Measurements from ENCODE around the gene SYNDIG1. TPM values are rescaled to one million over a fixed set of nuclear protein-coding genes. Genes with fewer than 3 reads are reported as not detected.

Gene SYNDIG1
- total RNA-seq, 2 donors from 2014 or later: 0.73 to 4.5 TPM

DNA sequence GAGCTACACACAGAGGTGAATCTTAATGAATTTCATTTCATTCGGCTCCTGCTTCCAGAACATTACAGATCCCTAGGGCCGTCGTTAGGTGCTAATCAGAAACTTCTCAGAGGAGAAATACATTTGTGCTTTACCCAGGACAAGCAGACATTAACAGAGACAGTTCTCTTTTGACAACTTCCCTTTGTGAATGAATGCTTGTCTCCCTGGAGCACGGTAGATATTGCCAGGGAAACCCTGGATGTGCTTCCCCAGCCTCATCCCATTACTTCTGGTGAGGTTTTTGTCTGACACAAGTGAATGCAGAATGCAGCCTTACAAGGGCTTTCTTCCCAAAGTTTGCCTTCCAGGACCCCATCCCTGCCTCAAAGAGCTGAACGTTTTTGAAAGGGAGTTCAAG lies 105.4 kb downstream of the SYNDIG1 start:
- WGBS: 85% methylated on average over 5 of the region's 5 CpGs

DNA sequence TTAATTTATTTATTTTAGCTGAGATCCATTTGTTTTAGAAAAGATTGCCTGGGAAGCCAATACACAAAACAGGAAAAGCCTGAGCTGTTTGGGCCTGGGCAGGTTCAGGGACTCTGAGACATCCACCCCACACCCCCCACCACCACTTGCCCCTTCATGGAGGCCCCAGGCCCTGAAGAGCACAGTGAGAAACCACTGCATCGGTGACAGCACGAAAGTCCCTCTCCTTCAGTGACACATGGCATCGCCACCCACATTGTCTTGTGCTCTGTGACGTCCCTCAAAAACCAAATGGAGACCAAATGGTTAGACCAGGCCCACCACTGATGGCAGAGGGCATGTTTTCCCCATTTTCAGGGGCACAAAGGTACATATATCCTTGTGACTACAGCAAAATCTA lies 106.4 kb downstream of the SYNDIG1 start:
- TF ChIP-seq POLR2A (IDR thresholded peaks at IDR 0.05) (no peak), CTCF (IDR thresholded peaks at IDR 0.05) (no peak), POLR2AphosphoS5 (IDR thresholded peaks at IDR 0.05) (no peak)
- intact Hi-C loops (cut with DNase I): no loop called here
- WGBS: 85% methylated on average over 4 of the region's 4 CpGs

More for the DNA sequence above, 105.4 kb downstream of the SYNDIG1 start:
- Histone ChIP-seq H3K27ac (no peak overlapping the region), H3K4me1 (replicated peaks) (no peaks in the 10 kb centered on the region), H3K9me3 (no peaks in the 10 kb centered on the region), H3K27me3 (replicated peaks; ENCODE audit: insufficient read depth) (no peaks in the 10 kb centered on the region), H3K36me3 (no peaks in the 10 kb centered on the region), H3K4me3 (no peak overlapping the region)
- intact Hi-C loops (cut with DNase I): no loop called here
- no peak for DNase-seq (ENCODE audit: low spot score)
- TF ChIP-seq CTCF (IDR thresholded peaks at IDR 0.05): no peak
- no peak for TF ChIP-seq POLR2AphosphoS5 (IDR thresholded peaks at IDR 0.05)
- TF ChIP-seq POLR2A (IDR thresholded peaks at IDR 0.05): no peak

DNA sequence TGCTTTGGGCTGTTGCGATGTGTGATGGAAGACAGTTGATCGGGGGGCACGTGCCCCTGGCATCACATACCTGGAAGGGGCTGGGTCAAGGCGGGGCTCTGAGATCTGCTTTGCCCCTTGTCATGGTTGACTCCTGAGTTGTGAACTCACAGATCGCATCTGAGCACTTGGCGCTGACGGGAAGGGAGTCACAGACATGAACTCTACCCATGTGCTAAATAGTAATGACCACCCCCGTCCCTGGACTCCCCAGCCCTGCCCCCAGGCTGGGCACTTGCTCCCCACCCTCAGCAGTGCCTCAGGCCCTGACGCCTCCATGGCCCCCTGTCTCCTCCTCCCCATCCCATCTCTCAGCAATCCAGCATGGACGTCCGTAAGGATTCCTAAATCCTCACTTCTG lies 107.0 kb downstream of the SYNDIG1 start:
- Histone ChIP-seq H3K4me3 (no peak overlapping the region), H3K27ac (no peak overlapping the region), H3K36me3 (no peaks in the 10 kb centered on the region), H3K4me1 (replicated peaks) (no peaks in the 10 kb centered on the region), H3K27me3 (replicated peaks; ENCODE audit: insufficient read depth) (no peaks in the 10 kb centered on the region), H3K9me3 (no peaks in the 10 kb centered on the region)
- intact Hi-C loops (cut with DNase I): no loop called here
- TF ChIP-seq CTCF (IDR thresholded peaks at IDR 0.05) (no peak), POLR2A (IDR thresholded peaks at IDR 0.05) (no peak), POLR2AphosphoS5 (IDR thresholded peaks at IDR 0.05) (no peak)
- WGBS: 84% methylated on average over 11 of the region's 11 CpGs
- DNase-seq (ENCODE audit: low spot score): no peak

More for the DNA sequence above, 106.4 kb downstream of the SYNDIG1 start:
- Histone ChIP-seq H3K27ac (no peak overlapping the region), H3K9me3 (no peaks in the 10 kb centered on the region), H3K36me3 (no peaks in the 10 kb centered on the region), H3K4me1 (replicated peaks) (no peaks in the 10 kb centered on the region), H3K4me3 (no peak overlapping the region), H3K27me3 (replicated peaks; ENCODE audit: insufficient read depth) (no peaks in the 10 kb centered on the region)
- DNase-seq (ENCODE audit: low spot score): no peak

DNA sequence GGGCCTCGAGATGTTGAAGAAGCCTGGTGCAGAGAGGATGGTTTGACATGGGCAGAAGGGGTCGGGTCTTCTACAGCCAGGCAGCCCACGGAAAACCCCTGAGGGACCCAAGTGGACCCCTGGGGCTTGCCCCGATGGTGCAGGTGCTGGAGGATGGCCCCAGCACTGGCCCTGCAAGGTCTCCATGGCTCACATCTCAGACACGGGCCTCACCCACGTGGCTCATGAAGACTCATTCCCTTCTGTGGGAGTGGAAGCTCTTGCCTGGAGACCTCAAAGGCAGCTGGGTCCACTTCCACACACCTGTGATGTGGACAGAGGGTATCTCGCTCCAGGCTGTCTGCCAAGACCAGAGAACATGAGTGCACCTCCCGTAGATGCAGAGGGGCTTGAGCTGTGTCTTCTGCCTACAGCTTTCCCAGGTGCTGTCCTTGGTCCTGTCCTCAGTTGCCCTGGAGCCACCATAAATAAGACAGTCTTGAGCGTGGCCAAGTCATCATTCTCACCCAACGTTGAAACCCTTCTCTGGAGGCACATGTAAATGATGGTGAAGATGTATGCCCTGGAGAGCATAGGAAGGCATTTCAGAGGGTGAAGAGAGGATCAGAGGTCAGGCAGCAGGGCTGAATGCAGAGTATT lies 108.0 kb downstream of the SYNDIG1 start:
- H3K4me3 ChIP-seq: no peak overlapping the region
- H3K27me3 ChIP-seq (replicated peaks; ENCODE audit: insufficient read depth): no peaks in the 10 kb centered on the region
- no peaks in the 10 kb centered on the region for H3K9me3 ChIP-seq
- no peak for TF ChIP-seq POLR2AphosphoS5 (IDR thresholded peaks at IDR 0.05)
- no peak for TF ChIP-seq CTCF (IDR thresholded peaks at IDR 0.05)
- TF ChIP-seq POLR2A (IDR thresholded peaks at IDR 0.05): no peak
- intact Hi-C loops (cut with DNase I): no loop called here
- H3K36me3 ChIP-seq: no peaks in the 10 kb centered on the region
- no peak for DNase-seq (ENCODE audit: low spot score)
- no peaks in the 10 kb centered on the region for H3K4me1 ChIP-seq (replicated peaks)
- no peak overlapping the region for H3K27ac ChIP-seq
- 82% methylated on average over 10 of the region's 10 CpGs for WGBS

All from prostate gland (tissue), 2 donors.